T-helper 1 cell (primary cell): ENCODE data around the gene TTC28.
"Not testable (repeated sequence)": the region's sequence is repeated elsewhere in the genome, so short reads cannot be mapped to it uniquely, and the experiment has no call there.

ENCODE experiments used
- DNase-seq, 5 donors: peaks; one replicate each; pipeline ENCODE4 v3.0.0-alpha.2; 2012 to 2020

TTC28 gene

DNA sequence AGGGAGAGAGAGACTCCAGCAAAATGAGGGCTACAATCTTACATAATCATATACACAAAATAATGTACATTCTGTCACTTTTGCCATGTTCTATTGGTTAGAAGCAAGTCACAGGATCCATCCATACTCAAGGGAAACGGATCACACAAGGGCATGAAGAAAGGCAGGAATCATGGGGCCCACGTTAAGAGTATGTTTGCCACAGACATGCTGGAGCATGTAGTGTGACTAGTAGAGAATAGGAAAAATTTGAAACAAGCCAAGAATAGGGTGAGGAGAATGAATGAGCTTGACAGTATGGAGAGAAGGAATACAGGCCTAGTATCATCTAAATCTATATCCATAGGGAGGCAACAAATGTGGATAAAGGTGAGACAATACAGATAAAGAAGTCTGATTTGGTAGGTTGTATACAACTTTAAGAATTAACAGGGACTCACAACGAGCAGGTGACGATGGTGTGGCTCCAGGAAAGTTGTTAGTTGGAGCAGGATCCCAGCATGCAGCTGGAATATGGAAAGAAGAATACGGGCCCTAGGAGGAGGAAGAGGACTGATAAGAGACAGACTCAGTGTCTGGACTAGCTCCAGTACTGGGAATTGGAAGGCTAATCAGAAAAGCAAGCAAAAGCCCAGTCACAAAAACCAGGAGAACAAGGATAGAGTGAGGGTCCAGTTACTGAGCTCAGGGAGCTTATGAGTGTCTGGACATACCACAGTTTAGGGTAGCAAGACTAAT lies 458.8 kb downstream of the TTC28 start:
- DNase-seq = no peak

DNA sequence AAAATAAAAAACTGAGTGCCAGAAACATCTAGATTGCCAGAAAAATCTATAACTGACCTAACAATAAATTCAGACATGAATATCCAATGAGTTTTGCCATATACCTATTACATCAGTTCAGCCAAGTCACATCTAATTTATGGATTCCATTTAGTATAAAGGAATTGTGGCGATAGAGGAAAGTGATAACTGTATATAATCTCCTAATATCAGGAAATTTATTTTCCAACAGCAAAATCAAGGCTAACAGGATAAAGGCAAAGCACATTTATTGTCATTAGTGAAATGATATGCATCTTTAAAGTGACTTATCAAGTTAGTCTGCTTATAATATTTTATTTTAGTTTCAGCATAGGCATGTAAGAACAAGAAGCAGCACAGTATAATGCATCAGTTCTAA lies 462.4 kb downstream of the TTC28 start:
- no peak for DNase-seq

DNA sequence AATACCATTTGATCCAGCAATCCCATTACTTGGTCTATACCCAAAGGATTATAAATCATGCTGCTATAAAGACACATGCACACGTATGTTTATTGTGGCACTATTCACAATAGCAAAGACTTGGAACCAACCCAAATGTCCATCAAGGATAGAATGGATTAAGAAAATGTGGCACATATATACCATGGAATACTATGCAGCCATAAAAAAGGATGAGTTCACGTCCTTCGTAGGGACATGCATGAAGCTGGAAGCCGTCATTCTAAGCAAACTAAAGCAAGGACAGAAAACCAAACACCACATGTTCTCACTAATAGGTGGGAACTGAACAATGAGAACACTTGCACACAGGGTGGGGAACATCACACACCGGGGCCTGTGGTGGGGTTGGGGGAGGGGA lies 464.9 kb downstream of the TTC28 start:
- not testable (repeated sequence) for DNase-seq

DNA sequence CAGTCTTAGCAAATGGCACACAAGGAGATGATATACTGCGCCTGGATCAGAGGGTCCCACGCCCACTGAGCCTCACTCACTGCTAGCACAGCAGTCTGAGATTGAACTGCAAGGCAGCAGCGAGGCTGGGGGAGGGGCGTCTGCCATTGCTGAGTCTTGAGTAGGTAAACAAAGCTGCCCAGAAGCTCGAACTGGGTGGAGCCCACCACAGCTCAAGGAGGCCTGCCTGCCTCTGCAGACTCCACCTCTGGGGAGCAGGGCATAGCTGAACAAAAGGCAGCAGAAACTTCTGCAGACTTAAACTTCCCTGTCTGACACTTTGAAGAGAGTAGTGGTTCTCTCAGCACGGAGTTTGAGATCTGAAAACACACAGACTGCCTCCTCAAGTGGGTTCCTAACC lies 470.2 kb downstream of the TTC28 start:
- not testable (repeated sequence) for DNase-seq

DNA sequence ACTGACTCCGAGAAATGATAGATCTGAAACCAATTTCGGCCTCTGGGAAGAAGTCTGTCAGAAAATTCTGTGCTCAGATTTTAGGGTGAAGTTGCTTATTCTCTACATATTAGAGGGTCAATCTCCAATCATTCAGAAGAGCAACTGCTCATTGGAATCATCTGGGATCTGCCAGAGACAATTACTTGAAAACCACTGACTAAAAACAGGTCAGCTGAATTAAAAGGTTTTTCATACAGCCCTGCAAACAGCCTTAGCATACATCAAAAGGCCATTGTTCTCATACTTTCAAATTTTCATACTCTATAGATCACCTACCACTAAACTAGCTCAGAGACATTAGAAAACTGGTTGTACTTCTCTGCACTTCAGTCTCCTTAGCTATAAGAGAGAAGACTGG lies 470.9 kb downstream of the TTC28 start:
- no peak for DNase-seq

DNA sequence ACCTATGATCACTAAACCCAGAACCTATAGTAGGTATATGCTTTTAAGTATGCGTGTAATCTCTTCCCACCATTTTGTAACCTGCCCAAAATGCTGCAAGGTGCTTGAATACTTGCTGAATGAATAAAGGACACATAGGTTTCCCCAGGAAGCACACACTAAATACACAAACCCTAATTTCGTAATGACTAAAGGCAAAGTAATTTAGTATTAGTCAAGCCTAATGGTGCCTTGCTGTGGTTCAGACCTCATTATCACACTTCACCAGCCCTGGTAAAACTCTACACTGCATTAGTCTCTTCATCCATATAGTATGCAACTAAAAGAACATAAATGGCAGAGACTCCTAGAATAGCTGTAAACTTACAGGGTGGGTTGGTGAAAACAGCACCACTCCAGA lies 471.6 kb downstream of the TTC28 start:
- no peak for DNase-seq

DNA sequence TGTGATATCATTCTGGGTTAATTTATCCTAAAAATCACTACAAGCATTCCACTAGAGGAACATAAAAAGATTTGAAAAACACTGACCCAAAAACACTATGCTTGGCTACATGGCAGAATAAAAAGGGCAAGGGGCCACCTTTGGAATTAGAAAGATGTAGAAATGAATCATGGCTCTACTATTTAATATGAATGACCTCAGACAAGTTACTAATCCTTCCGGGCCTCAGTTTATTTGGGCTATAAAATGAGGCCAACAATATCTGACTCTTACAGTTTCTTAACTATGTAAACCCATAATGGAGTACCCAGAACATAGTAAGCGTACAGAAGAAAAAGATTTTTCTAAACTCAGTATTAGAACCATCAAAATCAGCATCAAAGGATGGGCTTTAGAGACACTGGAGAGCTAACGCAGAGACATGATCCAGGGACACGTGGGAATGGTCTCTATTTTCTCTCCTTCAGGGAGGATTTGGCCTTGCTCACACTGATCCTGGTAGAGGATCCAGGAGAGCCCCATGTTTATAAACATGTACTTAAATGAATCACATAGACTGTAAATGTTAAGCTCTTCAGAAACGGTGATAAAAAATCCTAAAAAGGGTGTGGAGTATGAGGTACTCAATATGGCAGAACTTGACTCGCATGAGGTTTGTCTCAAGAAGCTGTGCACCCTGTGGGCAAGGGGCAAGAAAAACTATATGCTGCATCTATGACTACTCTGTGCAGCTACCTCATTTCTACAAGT lies 472.2 kb downstream of the TTC28 start:
- no peak for DNase-seq

DNA sequence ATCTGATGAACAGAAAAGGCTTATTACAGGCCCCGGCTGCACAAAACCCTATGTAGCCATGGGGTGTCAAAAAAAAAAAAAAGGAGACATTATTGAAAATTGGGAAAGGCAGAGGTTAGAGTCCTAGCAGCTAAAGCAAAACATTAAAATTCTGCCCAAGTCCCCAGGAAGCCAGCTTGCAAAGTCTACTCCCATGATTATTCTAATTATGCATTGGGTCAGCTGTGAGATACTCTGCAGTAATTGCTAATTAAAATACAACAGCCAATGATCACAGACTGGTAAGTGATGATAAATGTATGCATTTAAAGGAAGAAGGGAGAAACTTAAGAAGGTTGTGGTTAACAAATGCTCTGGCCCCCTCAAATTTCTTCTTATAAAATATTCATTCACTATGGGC lies 473.7 kb downstream of the TTC28 start:
- no peak for DNase-seq

DNA sequence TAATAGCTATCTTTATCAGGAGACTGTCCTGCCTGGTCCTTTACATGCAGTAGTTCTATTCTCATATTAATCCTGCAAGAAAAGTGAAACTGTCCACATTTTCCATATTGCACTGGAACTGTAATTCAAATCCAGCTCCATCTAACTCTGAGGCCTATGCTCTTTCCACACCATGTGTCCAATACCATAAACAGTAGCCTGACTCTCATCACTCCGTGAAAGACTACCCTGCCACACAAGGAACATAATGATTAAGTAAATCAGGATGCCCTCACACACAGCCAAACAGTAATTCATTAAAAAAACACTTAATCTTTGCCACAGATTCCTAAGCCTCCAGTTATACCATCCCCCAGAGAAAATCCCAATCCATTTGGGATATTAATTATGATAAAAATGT lies 475.3 kb downstream of the TTC28 start:
- no peak for DNase-seq

DNA sequence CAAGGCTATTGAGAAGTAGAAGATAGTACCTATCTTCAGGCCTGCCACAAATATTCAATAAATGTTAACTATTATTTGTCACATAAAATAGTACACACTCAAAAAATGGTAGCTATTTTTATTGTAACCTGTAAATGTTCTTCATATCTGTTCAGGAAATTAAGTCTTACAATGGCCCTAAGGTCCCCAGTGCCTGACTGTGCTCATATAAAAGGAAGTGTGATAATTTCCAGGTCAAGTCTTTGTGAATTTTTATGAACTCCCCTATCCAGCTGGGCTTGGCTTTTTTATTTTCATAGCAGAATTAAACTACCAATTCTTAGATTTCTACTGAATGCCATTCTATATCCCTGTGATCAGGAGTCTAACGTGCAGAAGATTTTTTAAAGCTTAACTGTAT lies 476.4 kb downstream of the TTC28 start:
- no peak for DNase-seq

DNA sequence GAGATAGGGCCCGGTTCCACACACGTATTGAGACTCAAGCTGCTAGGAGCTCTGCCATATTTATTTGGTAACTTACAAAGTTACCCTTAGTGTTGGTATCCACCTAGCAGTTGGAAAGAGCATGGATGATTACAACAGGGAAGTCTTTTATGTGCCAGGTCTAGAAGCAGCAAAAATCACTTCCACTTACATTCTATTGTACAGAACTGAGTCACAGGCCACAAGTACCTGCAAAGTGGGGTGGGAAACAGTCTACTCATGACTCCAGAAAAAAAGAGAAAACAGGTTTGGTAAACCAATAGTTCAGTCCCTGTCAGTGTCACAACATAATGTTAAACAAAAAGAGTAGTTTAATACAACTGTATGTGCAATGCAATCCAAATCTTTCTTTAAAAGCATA lies 480.9 kb downstream of the TTC28 start:
- no peak for DNase-seq

DNA sequence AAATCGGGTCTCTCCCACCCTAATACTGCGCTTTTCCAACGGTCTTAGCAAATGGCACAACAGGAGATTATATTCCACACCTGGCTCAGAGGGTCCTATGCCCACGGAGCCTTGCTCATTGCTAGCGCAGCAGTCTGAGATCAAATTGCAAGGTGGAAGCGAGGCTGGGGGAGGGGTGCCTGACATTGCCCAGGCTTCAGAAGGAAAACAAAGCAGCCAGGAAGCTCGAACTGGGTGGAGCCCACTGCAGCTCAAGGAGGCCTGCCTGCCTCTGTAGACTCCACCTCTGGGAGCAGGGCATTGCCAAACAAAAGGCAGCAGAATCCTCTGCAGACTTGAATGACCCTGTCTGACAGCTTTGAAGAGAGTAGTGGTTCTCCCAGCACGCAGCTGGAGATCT lies 488.1 kb downstream of the TTC28 start:
- not testable (repeated sequence) for DNase-seq

DNA sequence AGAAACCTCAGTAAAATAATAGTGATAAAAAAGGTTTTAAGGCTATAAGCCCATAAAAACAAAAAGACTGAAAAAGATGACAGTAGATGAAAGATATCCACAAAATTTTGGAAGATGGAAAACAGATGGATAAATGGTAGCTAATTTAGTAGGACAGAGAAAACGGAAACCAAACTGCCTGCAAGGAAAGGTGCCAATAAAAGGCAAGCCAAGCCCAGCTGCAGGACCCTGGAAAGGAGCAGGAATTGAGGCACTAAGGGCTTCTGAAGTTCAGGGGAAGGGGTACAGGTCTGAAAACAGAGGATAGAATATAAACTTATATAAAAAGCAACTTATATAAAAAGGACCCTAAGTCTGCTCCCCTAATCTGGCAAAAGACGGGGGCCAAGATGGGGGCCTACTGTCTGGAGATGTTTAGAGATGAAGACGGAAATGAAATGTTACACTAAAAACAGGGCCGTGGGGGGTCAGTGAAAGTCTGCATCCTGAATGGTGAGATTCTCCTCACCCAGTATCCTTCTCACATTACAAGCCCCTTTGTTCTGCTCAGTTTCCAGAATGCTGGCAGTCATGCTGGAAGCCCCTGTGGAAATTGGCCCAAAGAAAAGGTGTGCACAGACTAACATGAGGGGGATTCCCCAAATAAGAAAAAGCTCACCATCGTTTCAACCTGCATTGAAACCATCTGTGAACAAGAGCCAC lies 491.3 kb downstream of the TTC28 start:
- DNase-seq = no peak

DNA sequence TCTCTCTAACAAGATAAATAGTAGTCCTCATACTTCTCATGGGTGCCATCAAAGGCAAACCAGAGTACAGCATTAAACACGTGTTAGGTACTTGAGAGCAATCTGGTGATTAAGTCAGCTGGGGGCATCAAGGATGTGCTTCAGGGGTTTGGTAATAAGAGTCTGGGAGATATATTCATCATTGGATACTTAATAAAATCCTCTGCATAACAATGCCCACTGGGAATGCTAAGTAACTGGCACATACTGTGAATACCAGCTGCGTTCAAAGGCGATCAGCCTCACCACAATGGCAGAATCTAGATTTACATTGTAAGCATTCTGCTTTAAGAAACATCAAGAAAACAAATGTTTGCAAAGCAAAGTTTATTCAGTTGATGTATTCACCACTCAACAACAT lies 492.0 kb downstream of the TTC28 start:
- DNase-seq = no peak

DNA sequence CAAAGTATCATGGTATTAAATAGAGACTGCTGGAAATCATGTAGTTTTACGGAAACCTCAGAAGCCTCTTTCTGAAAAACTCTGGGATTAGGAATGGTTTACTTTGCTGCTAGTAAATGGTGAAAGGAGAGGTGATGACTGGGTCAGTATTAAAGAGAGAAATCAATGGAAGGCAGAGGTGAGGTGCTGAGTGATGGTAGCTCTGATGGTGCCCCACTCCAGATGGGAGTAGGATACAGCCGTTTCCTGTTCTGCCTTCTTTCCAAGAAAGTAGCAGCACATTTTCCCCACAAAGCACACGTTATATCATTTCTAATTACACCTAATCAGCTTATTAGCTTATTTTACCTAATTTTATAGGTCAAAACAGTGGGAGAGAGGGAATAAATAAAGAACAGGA lies 493.0 kb downstream of the TTC28 start:
- DNase-seq = no peak

DNA sequence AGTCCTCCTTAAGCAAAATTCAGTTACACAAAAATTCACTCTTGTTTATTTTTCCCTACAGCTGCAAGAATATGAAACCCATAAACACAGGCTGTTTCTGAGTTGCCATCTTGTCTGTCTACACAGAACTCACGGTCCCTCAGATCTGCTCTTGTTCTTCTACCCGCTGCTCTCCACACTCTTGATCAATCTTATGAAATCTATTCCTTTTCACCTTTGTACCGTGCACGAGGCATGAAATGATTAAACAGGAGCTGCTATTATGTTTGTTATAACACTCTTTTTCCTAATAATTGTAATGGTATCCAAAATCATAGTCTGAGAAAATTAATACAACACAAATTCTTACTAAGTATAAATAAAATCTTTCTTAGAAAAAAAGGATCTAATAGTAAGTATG lies 494.5 kb downstream of the TTC28 start:
- no peak for DNase-seq

DNA sequence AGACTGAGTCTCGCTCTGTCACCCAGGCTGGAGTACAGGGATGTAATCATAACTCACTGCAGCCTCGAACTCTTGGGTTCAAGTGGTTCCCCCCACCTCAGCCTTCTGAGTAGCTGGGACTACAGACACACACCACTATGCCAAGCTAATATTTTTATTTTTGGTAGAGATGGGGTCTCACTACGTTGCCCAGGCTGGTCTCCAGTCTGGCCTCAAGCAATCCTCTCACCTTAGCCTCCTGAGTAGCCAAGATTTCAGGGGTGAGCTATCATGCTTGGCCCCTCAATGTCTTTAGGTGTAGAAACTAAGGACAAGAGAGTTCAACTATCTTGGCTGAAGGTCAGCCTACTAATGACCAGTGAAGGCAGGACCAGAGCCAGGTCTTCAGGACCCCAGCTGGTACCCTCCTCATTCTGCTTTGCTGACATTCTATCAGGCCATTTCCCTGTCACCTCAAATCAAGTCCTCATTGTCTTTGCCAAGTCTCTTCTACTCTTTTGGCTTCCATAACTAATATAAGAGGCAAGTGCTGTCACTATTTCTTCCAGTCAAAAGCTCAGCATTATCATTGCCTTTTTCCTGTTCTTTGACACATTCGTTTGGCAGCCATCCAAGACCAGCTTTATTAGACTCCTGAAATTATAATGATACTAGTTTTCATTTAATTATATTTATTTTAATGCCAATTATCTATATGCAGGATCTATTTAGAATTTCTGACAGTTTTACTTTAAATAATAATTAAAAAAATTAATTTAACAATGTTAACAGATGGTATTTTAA lies 496.4 kb downstream of the TTC28 start:
- no peak for DNase-seq

DNA sequence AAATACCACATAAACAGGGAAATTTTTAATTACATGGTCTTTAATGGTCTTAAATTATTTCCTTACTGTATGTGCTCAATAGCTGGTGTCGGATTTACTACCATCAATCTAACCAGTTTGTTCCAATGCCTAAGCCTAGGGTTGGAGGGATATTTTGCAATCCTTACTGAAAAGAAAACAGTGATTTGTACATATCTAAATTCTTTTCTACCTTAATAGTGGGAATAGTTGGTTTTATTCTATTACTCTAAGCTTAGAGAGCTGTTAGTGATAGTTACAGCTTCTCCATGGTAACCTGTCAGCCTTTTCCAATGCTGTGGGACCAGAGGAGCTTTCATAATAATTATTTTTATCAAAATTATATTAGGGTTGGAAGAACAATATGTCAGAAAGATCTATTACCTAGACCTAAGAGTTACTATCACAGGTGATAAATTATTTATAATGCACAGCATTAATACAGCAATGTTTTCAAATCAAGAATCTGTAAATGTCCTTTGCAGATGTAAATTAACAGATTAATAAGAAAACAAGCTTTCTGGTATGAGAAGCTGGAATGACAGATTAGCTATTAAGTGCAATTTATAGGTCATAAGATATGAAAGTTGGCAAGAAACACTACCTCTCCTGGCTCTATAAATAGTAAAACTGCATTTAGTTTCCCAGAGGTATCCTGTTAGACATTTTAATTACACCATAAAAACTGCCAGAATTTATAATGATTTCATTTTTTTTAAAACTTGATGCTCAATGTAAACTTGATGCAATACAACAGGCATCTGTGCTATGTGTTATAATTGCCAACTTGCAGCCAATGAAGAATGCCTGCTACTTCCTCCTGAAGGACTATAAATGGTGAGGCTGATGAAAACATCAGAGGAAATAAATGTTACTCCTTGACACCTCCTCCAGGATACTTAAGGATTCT lies 498.6 kb downstream of the TTC28 start:
- no peak for DNase-seq

DNA sequence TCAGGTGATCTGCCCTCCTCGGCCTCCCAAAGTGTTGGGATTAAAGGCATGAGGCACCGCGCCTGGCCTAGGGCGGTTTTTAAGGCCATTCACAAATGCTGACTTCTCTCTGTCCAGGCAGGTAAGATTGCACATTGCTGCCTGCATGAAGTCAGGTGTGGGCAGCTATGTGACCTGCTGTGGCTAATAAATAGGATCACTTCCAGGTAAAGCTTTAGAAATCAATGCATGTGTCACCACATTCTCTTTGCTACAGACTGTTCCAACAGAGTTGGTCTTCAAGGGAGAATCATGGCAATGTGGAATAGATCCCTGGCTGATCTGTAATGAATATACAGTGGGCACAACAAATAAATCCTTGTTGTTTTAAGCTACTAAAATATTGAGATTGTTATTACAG lies 500.2 kb downstream of the TTC28 start:
- no peak for DNase-seq

DNA sequence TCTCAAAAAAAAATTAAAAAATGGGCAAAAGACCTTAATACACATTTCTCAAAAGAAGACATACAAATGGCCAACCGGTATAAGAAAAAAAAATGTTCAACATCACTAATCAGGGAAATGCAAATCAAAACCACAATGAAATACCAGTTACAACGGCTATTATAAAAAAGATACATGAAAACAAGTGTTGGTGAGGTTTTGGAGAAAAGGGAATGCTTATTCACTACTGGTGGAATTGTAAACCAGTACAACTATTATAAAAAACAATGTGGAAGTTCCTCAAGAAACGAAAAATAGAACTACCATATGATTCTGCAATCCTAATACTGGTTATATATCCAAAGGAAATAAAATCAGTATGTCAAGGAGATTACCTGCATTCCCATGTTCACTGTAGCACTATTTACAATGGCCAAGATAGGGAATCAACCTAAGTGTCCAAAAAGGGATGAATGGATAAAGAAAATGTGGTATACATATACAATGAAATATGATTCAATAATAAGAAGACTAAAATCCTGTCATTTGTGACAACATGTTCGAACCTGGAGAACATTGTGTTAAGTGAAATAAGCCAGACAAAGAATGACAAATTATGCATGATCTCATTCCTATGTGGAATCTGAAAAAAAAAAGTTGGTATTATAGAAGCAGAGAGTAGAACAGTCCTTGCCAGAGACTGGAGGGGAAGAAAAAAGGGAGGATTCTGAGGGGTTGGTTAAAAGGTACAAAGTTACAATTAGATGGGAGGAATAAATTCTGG lies 503.7 kb downstream of the TTC28 start:
- no peak for DNase-seq

DNA sequence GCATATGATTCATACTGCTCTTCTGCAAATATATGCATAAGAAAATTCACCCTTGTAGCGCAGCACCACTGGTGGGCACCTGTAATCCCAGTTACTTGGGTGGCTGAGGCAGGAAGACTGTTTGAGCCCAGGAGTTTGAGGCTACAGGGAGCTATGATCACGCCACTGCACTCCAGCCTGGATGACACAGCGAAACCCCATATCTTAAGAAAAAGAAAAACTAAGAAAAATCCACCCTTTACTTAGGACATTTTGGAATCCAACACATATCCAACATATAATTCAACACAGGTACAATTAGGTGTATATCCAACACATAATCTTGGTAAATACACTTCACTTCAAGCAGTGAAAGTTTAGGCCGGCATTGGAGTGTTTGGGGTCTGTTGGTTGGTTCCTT lies 505.1 kb downstream of the TTC28 start:
- no peak for DNase-seq
